Cardiac fibroblast (primary cell): ENCODE results near the gene CORO2A.

ENCODE experiments used
- DNase-seq, 2 donors: peaks; one replicate each; pipeline versions ENCODE4 v3.0.0 to v3.0.0-alpha.2; 2010; ENCODE audit warnings: low read depth in 2 of 2
- H3K4me3 ChIP-seq, 2 donors: replicated peaks in 1 of 2; 1 replicate in 1 of 2; 2 replicates in 1 of 2; pipeline ENCODE4 v1.5.1; 2011; ENCODE audit warnings: low read depth in 2 of 2, low read length in 2 of 2, mild to moderate bottlenecking in 2 of 2, moderate library complexity in 1 of 2
- TF ChIP-seq, protein P1 (sequence below): IDR thresholded peaks from one replicate; pipeline ENCODE4 v1.5.1; 2011; ENCODE audit warnings: low read depth, mild to moderate bottlenecking, low read length, inconsistent platforms

CORO2A gene

DNA sequence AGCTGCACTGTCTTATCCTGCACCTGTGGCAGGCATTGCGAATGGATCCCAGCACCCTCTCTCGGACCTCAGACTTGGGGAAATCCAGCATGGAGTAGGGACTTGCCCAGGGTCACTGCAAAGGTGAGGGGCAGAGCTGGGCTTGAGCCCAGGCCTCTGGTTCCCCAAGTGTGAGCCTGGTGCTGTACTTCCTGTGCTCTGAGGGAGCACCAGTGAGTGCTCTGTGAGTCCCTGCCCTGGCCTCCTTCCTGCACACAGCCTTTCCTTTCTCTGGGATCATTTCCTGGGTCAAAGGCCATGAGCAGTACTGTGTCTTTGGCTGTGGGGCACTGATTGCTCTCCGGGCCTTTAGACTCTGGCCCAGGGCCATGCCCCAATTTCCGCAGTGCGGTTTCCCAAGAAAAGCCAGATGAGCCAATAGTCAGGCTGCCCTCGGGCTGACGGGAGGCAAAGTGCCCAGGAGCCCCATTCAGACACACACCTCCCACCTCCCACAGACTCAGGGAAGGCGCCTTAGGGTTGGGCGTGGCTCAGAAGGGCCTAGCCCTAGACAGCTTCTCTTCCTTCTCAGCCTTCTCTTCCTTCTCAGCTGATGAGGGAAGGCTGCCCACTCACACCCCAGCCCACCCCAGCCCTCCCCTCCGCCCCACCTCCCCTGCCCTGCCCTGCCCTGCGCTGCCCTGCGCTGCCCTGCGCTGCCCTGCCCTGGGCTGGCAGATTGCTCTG is 50.1 kb downstream of the CORO2A start:
- TF ChIP-seq, protein P1, sequence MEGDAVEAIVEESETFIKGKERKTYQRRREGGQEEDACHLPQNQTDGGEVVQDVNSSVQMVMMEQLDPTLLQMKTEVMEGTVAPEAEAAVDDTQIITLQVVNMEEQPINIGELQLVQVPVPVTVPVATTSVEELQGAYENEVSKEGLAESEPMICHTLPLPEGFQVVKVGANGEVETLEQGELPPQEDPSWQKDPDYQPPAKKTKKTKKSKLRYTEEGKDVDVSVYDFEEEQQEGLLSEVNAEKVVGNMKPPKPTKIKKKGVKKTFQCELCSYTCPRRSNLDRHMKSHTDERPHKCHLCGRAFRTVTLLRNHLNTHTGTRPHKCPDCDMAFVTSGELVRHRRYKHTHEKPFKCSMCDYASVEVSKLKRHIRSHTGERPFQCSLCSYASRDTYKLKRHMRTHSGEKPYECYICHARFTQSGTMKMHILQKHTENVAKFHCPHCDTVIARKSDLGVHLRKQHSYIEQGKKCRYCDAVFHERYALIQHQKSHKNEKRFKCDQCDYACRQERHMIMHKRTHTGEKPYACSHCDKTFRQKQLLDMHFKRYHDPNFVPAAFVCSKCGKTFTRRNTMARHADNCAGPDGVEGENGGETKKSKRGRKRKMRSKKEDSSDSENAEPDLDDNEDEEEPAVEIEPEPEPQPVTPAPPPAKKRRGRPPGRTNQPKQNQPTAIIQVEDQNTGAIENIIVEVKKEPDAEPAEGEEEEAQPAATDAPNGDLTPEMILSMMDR, result no peak
- H3K4me3 ChIP-seq, result no peak overlapping the region
- DNase-seq, result no peak

DNA sequence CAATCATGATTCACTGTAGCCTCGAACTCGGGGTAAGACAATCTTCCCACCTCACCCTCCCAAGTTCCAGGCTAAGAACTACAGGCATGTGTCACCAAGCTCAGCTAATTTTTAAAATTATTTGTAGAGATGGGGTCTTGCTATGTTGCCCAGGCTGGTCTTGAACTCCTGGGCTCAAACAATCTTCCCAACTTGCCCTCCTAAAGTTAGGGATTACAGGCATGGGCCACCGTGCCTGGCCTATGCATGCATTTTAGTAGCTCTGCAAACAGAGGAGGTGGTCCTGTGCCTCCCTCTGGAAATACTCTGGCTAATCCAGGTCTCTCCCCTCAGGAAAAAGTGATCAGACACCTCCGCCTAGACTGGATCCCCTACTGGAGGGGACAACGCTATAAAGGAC is 51.9 kb downstream of the CORO2A start:
- no peak overlapping the region for H3K4me3 ChIP-seq
- no peak for DNase-seq
- TF ChIP-seq, protein P1, result no peak

DNA sequence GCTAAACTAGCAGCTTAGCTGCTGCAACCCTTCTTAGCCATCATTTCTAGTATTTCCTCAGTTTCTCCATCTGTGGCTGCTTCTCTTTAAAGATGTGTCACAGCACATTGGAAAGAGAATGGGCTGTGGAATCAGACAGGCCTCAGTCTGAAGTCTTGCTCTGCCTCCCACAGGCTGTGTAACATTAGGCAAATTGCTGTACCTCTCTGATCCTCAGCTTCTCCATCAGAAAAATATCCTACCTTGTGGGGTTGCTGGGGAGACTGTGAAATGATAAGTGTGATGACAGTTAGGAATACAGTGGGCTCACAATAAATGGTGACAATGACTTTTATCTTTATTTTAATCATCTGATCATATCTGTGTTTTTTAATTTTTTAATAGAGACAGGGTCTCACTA is 55.9 kb downstream of the CORO2A start:
- DNase-seq, result no peak
- TF ChIP-seq, protein P1, result no peak
- H3K4me3 ChIP-seq, result no peak overlapping the region

DNA sequence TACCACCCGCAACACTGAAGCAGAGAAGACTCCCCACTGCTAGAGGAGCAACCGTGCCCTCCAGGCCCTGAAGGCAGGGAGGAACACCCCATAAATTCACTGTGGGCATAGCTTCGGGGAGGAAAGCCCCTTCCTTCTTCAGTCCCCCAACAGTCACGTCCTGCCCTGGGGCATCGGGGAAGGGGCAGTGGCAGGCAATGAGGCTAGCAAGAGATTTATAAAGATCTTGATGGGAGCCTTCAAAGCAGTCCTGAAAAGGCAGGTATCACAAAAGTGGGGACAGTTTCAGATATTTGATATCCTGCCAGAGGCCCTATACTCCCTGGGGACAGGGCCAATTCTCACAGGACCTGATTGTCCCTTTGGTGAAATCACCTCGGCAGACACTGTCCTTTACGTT is 56.5 kb downstream of the CORO2A start:
- no peak for DNase-seq
- H3K4me3 ChIP-seq, result no peak overlapping the region
- TF ChIP-seq, protein P1, result no peak

DNA sequence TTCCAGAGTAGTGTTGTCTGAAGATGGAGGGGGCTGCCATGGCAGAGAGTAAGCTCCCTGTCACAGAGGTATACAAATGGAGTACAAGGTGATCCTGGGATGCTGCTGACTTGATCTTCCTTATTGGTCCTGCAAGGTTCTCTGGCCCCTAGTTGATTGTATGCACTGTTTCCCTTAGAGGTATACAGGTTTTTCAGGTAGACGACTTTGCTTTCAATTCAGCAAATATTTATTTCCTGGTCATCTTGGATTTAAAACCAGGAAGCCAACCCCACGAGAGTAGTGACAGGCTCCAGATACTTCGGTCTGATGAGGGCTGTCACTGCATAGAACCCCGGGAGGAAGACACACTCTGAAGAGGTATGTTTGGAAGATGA is 56.9 kb downstream of the CORO2A start:
- TF ChIP-seq, protein P1, result no peak
- DNase-seq, result no peak

DNA sequence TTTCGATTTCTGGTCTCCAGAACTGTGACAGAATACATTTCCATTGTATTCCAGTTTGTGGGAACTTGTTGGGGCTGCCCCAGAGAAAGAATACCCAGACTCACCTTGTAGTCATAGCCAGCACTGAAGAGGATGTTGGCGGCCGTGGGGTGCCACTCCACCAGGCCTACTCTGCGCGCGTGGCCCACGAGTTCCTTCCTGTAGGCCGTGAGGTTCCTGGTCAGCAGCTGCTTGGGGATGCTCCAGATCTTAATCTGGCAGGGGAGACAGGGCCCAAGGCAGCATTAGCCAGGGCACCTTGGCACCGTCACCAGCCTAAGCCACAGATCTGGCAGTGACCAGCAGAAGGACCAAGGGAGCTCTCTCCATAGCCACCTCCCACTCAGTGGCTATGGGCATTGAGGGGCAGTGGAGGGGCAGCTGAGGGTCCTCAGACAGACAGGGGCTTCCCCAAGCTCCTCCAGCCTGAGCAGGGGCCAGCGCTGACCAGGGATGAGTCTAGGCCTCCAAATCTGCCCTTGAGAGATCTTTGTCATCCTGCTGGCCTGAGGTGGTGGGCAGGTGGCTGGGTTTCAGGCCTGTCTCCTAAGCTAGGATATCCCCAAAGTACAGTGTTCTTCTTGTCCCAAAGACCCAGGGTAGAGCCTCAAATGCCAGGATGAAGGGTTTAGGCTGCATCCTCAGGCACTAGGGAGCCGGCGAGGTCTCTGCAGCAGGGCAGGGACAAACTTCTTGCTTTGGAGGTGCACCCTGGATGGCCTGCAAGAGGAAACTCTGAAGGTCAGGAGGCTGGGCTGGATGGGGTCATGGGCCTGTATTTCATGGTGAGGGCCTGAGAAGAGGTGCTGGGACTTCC is 57.5 kb downstream of the CORO2A start:
- H3K4me3 ChIP-seq, result no peak overlapping the region
- TF ChIP-seq, protein P1, result no peak
- DNase-seq, result no peak

More for the DNA sequence above, 56.9 kb downstream of the CORO2A start:
- H3K4me3 ChIP-seq, result no peak overlapping the region
